Activated CD4-positive, alpha-beta T cell treated with anti-CD3 and anti-CD28 coated beads, Interleukin-2, amount 10 ng/mL, durations not matched to agents 7 days and 5 days (primary cell): ENCODE data around the gene LRRC3B. TPM values are rescaled to one million over a fixed set of nuclear protein-coding genes. Genes with fewer than 3 reads are reported as not detected.

Experiments used
- CTCF ChIA-PET: fragments of 350-600 bp; sonication (Branson Sonifier 250); formaldehyde crosslinking; loops from one replicate; lab custom pipeline; 2021; ENCODE audit warnings: antibody characterized with exemption; lab: Charles Lee
- POLR2A ChIA-PET: fragments of 350-600 bp; sonication (Branson Sonifier 250); formaldehyde crosslinking; loops from one replicate; lab custom pipeline; 2021; ENCODE audit warnings: antibody characterized with exemption; lab: Charles Lee
- DNase-seq: peaks from one replicate; pipeline ENCODE4 v3.0.0-alpha.2; 2020
- H3K27ac Mint-ChIP-seq: one replicate; pipeline ENCODE4 v1.8.0; 2021; ENCODE audit warnings: mild to moderate bottlenecking, moderate library complexity, mixed read lengths
- H3K27me3 Mint-ChIP-seq: one replicate; pipeline ENCODE4 v1.8.0; 2021; ENCODE audit warnings: mixed read lengths
- H3K36me3 Mint-ChIP-seq: one replicate; pipeline ENCODE4 v1.8.0; 2021; ENCODE audit warnings: low read depth, mixed read lengths
- H3K4me1 Mint-ChIP-seq: one replicate; pipeline ENCODE4 v1.8.0; 2021; ENCODE audit warnings: mixed read lengths
- H3K4me3 Mint-ChIP-seq: one replicate; pipeline ENCODE4 v1.8.0; 2021; ENCODE audit warnings: mild to moderate bottlenecking, moderate library complexity, mixed read lengths
- H3K9me3 Mint-ChIP-seq: one replicate; pipeline ENCODE4 v1.8.0; 2021; ENCODE audit warnings: mixed read lengths
- total RNA-seq, 2 experiments: library from RNA; stranded (reverse); gene quantifications; one replicate each; pipeline ENCODE4 v1.2.3, GENCODE V29; 2021

The LRRC3B gene
- total RNA-seq, 2 experiments from 2014 or later, result not detected

GRCh38 chr3:26638113-26638512, 15.5 kb downstream of the LRRC3B start:
- ChIA-PET POLR2A (no interaction called here), CTCF (no interaction called here)
- Mint-ChIP-seq H3K4me1 (no peaks in the 10 kb centered on the region), H3K9me3 (no peaks in the 10 kb centered on the region), H3K27me3 (no peaks in the 10 kb centered on the region), H3K27ac (no peak overlapping the region), H3K36me3 (no peaks in the 10 kb centered on the region), H3K4me3 (no peak overlapping the region)
- DNase-seq, result no peak

GRCh38 chr3:26639339-26639738, 16.8 kb downstream of the LRRC3B start:
- no peaks in the 10 kb centered on the region for H3K27me3 Mint-ChIP-seq
- no peak overlapping the region for H3K4me3 Mint-ChIP-seq
- DNase-seq, result no peak
- CTCF ChIA-PET, result no interaction called here
- no peaks in the 10 kb centered on the region for H3K9me3 Mint-ChIP-seq
- H3K36me3 Mint-ChIP-seq, result no peaks in the 10 kb centered on the region
- no peaks in the 10 kb centered on the region for H3K4me1 Mint-ChIP-seq
- POLR2A ChIA-PET, result no interaction called here
- no peak overlapping the region for H3K27ac Mint-ChIP-seq

DNA sequence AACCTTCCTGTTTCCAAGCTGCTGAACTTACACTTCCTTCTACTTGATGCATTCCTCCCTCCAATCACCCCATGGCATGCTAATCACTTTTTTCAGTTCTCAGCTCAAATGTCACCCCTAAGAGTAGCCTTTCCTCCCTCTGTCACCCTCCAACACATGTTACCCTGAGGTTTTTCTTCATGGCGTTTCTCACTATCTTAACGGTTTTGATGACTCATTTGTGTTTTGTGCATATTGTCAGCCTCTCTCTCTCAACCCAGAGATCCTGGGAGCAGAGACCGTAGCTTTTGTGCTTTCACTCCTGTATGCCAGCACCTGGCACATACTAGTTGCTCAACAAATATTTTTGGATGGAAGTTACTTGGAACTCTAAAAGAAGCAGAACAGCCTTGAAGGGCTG, 24.5 kb downstream of the LRRC3B start:
- Mint-ChIP-seq H3K4me3 (no peak overlapping the region), H3K27ac (no peak overlapping the region), H3K36me3 (no peaks in the 10 kb centered on the region), H3K4me1 (no peaks in the 10 kb centered on the region), H3K9me3 (no peaks in the 10 kb centered on the region), H3K27me3 (no peaks in the 10 kb centered on the region)
- POLR2A ChIA-PET, result no interaction called here
- no peak for DNase-seq
- CTCF ChIA-PET, result no interaction called here

DNA sequence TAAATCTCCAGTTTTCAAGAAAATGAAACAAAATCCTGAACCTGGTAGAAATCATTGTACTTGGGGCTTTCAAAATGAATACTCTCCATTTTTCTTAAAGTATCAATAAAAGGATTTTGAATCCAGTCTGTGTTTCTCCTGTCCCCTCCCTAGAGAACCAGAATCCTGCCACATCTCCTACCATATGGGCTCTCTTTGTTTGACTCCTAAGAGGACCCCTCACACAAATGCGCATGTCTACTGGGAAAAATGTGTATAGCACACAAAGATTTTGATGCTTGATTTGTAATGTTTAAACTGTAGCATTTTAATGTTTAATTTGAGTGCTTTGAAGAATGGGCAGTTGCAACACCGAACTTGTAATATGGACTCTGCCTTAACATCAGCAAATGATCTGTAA, 25.9 kb downstream of the LRRC3B start:
- Mint-ChIP-seq H3K36me3 (no peaks in the 10 kb centered on the region), H3K9me3 (no peaks in the 10 kb centered on the region), H3K4me1 (no peaks in the 10 kb centered on the region), H3K4me3 (no peak overlapping the region), H3K27me3 (no peaks in the 10 kb centered on the region), H3K27ac (no peak overlapping the region)
- ChIA-PET CTCF (no interaction called here), POLR2A (no interaction called here)
- no peak for DNase-seq

DNA sequence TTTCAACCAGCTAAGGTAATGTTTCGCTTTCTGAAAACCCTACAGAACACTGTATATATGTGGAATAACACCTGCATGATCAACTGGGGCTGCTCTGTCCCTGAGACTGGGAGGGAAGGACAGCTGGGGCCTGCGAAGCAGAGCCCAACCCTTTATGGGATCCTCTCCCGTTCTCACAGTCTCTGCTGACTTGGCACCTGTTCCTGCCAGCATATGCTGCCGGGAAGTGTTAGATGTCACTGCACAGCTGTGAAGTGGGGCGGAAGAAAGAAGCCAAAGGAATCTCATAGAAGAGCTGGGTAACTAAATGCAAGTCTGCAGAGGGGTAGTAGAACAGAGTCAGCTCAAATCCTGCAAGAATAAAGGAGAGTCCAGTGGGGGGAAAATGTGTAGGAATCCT, 29.6 kb downstream of the LRRC3B start:
- Mint-ChIP-seq H3K27ac (no peak overlapping the region), H3K36me3 (no peaks in the 10 kb centered on the region), H3K4me3 (no peak overlapping the region), H3K4me1 (no peaks in the 10 kb centered on the region), H3K27me3 (no peaks in the 10 kb centered on the region), H3K9me3 (no peaks in the 10 kb centered on the region)
- CTCF ChIA-PET, result no interaction called here
- POLR2A ChIA-PET, result no interaction called here
- no peak for DNase-seq

DNA sequence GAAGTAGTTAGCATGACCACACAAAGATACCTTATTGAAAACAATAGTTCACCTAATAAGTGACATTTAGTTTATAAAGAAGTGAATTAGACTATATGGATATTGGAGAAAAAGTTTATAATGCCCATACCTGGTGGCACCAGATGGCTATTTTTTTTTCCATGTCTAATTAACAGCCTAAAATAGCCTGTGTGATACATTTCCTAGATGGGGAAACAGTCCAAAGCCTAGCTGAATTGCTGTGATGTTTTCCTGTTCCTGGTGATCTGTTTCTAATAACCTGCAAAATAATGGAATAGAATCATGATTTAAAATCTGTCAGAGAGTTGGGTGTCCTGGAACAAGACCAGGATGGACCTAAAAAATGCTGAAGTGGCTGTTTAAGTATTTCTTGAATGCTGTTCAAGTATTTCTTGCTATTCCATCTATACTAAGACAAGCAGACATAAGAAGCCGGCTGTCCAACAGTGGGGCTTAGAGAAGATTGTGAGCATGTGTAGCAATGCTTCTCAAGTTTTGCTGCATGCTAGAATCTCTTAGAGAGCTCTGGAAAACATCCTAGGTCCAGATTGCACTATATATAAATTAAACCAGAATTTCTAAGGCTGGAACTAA, 31.3 kb downstream of the LRRC3B start:
- DNase-seq, result no peak
- Mint-ChIP-seq H3K36me3 (no peaks in the 10 kb centered on the region), H3K27me3 (no peaks in the 10 kb centered on the region), H3K9me3 (peaks cover 3% of the 10 kb centered on the region), H3K4me1 (no peaks in the 10 kb centered on the region), H3K4me3 (no peak overlapping the region), H3K27ac (no peak overlapping the region)
- POLR2A ChIA-PET, result no interaction called here
- CTCF ChIA-PET, result interaction anchor here (0.5 kb wide), 1 partner anchor 860 kb away, joined by 3 read pairs; no protein-coding TSS in a partner anchor

- POLR2A ChIA-PET, result no interaction called here
- Mint-ChIP-seq H3K9me3 (peaks cover 3% of the 10 kb centered on the region), H3K4me3 (no peak overlapping the region), H3K4me1 (no peaks in the 10 kb centered on the region), H3K27me3 (no peaks in the 10 kb centered on the region), H3K36me3 (no peaks in the 10 kb centered on the region), H3K27ac (no peak overlapping the region)
- CTCF ChIA-PET, result no interaction called here
- DNase-seq, result no peak
Observed at GRCh38 chr3:26655231-26655630, 32.7 kb downstream of the LRRC3B start.

- ChIA-PET CTCF (no interaction called here), POLR2A (no interaction called here)
- Mint-ChIP-seq H3K27me3 (no peaks in the 10 kb centered on the region), H3K9me3 (peaks cover 3% of the 10 kb centered on the region), H3K36me3 (no peaks in the 10 kb centered on the region), H3K4me3 (no peak overlapping the region), H3K4me1 (no peaks in the 10 kb centered on the region), H3K27ac (no peak overlapping the region)
- no peak for DNase-seq
Observed at GRCh38 chr3:26657348-26657976, 34.9 kb downstream of the LRRC3B start.

DNA sequence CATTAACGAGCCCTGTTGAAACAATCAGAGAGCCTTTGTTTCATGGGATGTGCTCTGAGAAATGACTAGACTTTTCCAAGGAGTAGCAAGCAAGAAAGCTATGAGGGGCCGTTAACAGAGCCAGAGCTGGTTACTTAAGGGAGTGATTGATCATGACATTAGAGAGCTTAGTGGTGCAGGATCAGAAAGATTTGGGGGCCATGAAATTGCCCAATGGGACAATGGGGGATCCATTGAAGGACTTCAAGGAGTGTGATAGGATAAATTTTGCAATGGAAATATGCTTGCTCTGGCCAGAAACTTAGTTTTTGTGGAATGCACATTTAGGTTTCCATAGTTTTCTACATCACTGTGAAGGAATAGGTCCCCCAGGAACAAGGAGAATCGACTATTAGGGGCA, 45.6 kb downstream of the LRRC3B start:
- Mint-ChIP-seq H3K36me3 (no peaks in the 10 kb centered on the region), H3K27me3 (no peaks in the 10 kb centered on the region), H3K4me1 (no peaks in the 10 kb centered on the region), H3K27ac (no peak overlapping the region), H3K4me3 (no peak overlapping the region), H3K9me3 (peaks cover 4% of the 10 kb centered on the region)
- DNase-seq, result no peak
- CTCF ChIA-PET, result no interaction called here
- POLR2A ChIA-PET, result no interaction called here

DNA sequence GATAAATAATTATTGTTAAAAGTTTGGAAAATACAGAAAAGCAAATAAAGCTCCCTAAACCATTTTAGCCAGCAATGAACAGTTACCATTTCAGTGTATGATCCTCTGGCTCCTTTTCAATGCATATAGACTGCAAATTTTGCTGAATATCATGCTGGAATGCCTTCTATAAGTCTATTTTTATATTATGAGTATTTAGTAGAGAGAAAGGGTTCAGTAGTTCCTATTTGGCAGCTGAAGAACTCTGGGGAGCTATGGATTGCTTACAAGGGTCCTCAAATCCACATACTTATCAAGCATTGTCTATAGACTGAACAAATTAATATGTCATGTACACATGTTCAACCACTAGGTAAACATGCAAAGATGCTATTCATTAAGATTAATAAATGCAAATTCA, 46.1 kb downstream of the LRRC3B start:
- no peak overlapping the region for H3K27ac Mint-ChIP-seq
- no peak for DNase-seq
- H3K9me3 Mint-ChIP-seq, result peaks cover 4% of the 10 kb centered on the region
- no peaks in the 10 kb centered on the region for H3K36me3 Mint-ChIP-seq
- H3K27me3 Mint-ChIP-seq, result no peaks in the 10 kb centered on the region
- ChIA-PET CTCF (no interaction called here), POLR2A (no interaction called here)
- H3K4me1 Mint-ChIP-seq, result no peaks in the 10 kb centered on the region
- no peak overlapping the region for H3K4me3 Mint-ChIP-seq

GRCh38 chr3:26675336-26675735, 52.8 kb downstream of the LRRC3B start:
- Mint-ChIP-seq H3K9me3 (peaks cover 3% of the 10 kb centered on the region), H3K36me3 (no peaks in the 10 kb centered on the region), H3K4me3 (no peak overlapping the region), H3K4me1 (no peaks in the 10 kb centered on the region), H3K27ac (no peak overlapping the region), H3K27me3 (no peaks in the 10 kb centered on the region)
- no peak for DNase-seq
- ChIA-PET POLR2A (no interaction called here), CTCF (no interaction called here)

- Mint-ChIP-seq H3K4me1 (no peaks in the 10 kb centered on the region), H3K36me3 (no peaks in the 10 kb centered on the region), H3K9me3 (peaks cover 2% of the 10 kb centered on the region), H3K27me3 (no peaks in the 10 kb centered on the region), H3K4me3 (no peak overlapping the region), H3K27ac (no peak overlapping the region)
- ChIA-PET CTCF (no interaction called here), POLR2A (no interaction called here)
- no peak for DNase-seq
Observed at GRCh38 chr3:26681632-26682031, 59.1 kb downstream of the LRRC3B start.

DNA sequence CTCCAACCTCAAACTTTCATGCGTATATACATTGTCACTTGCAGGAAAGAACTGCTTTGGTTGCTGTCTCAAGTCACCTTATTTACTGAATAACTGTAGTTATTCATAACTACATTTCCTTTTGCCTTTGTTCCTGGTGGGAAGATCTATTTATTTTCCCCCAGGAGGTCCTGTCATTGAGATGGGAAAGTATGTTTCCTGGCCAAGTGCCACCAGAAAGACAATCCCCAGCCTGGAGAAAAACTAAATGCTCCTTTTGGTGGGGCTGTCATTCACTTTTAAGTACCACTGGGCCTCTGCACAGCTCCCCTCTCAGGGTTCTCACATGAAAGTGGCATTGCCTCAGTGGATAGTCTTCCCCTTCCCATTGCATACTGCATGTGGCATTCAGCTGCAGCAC, 59.8 kb downstream of the LRRC3B start:
- no peak for DNase-seq
- POLR2A ChIA-PET, result no interaction called here

GRCh38 chr3:26683902-26684301, 61.3 kb downstream of the LRRC3B start:
- ChIA-PET CTCF (no interaction called here), POLR2A (no interaction called here)
- peaks cover 2% of the 10 kb centered on the region for H3K9me3 Mint-ChIP-seq
- H3K27ac Mint-ChIP-seq, result no peak overlapping the region
- H3K27me3 Mint-ChIP-seq, result no peaks in the 10 kb centered on the region
- no peak overlapping the region for H3K4me3 Mint-ChIP-seq
- no peaks in the 10 kb centered on the region for H3K4me1 Mint-ChIP-seq
- DNase-seq, result no peak
- no peaks in the 10 kb centered on the region for H3K36me3 Mint-ChIP-seq

More for the DNA sequence above, 59.8 kb downstream of the LRRC3B start:
- H3K4me3 Mint-ChIP-seq, result no peak overlapping the region
- H3K27ac Mint-ChIP-seq, result no peak overlapping the region
- H3K27me3 Mint-ChIP-seq, result no peaks in the 10 kb centered on the region
- H3K36me3 Mint-ChIP-seq, result no peaks in the 10 kb centered on the region
- peaks cover 2% of the 10 kb centered on the region for H3K9me3 Mint-ChIP-seq
- H3K4me1 Mint-ChIP-seq, result no peaks in the 10 kb centered on the region
- CTCF ChIA-PET, result no interaction called here
